ENCODE data around the gene TRPT1. TPM values are rescaled to one million over a fixed set of nuclear protein-coding genes. Genes with fewer than 3 reads are reported as not detected.
A peak's percentile ranks its signal among the peaks of the same experiment; 100 is the strongest.

The TRPT1 gene
- total and polyA plus RNA-seq, 9 of the 15 experiments (the other 6 are each of a cell fraction or from before 2014, with no cell fraction given) = 4.6 to 41.7 (median 23.1) TPM

- TF ChIP-seq ZNF395 (CRISPR knock-in tag; IDR thresholded peaks at IDR 0.05) (peak; percentile 88), RREB1 (CRISPR knock-in tag; IDR thresholded peaks at IDR 0.05) (no peak), MCM3 (IDR thresholded peaks at IDR 0.05) (no peak), BRD4 (IDR thresholded peaks at IDR 0.05) (peak; percentile 93), ZC3H4 (CRISPR knock-in tag; IDR thresholded peaks at IDR 0.05; ENCODE audit: borderline replicate concordance) (no peak), ZNF764 (CRISPR knock-in tag; IDR thresholded peaks at IDR 0.05; ENCODE audit: low read depth) (no peak), BRCA1 (IDR thresholded peaks at IDR 0.05) (no peak), BRCA1 (CRISPR knock-in tag; IDR thresholded peaks at IDR 0.05) (no peak), ATF7 (IDR thresholded peaks at IDR 0.05) (peak; percentile 60; the same call in 1 of the 2 replicates), IRF1 (CRISPR knock-in tag; IDR thresholded peaks at IDR 0.05; ENCODE audit: borderline replicate concordance) (no peak), ZNF282 (CRISPR knock-in tag; IDR thresholded peaks at IDR 0.05) (no peak), NCOA6 (IDR thresholded peaks at IDR 0.05) (no peak), ZNF586 (CRISPR knock-in tag; conservative IDR thresholded peaks at IDR 0.05) (no peak), POLR2G (IDR thresholded peaks at IDR 0.05; ENCODE audit: low read depth, low read length) (peak; percentile 78)
- TF ChIP-seq, protein P1, sequence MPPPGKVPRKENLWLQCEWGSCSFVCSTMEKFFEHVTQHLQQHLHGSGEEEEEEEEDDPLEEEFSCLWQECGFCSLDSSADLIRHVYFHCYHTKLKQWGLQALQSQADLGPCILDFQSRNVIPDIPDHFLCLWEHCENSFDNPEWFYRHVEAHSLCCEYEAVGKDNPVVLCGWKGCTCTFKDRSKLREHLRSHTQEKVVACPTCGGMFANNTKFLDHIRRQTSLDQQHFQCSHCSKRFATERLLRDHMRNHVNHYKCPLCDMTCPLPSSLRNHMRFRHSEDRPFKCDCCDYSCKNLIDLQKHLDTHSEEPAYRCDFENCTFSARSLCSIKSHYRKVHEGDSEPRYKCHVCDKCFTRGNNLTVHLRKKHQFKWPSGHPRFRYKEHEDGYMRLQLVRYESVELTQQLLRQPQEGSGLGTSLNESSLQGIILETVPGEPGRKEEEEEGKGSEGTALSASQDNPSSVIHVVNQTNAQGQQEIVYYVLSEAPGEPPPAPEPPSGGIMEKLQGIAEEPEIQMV (tag; conservative IDR thresholded peaks at IDR 0.05; ENCODE audit: low read depth) = no peak
Measured at GRCh38 chr11:64207256-64208085, 18.5 kb downstream of the TRPT1 start (continued).
